ENCODE results near the gene TAS2R39.
"Not testable (repeated sequence)": the region's sequence is repeated elsewhere in the genome, so short reads cannot be mapped to it uniquely, and the experiment has no call there.

TAS2R39 gene

DNA sequence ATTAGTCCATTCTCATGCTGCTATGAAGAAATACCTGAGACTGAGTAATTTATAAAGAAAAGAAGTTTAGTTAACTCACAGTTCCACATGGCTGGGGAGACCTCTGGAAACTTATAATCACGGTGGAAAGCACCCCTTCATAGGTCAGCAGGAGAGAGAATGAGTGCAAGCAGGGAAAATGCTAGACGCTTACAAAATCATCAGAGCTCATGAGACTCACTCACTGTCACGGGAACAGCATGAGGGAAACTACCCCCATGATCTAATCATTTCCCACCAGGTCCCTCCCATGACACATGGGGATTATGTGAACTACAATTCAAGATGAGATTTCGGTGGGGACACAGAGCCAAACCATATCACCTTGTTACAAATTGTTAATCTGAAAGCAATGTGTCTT is 15.8 kb downstream of the TAS2R39 start:
- no peak for DNase-seq (ENCODE audit: low spot score)
- TF ChIP-seq, protein P1, sequence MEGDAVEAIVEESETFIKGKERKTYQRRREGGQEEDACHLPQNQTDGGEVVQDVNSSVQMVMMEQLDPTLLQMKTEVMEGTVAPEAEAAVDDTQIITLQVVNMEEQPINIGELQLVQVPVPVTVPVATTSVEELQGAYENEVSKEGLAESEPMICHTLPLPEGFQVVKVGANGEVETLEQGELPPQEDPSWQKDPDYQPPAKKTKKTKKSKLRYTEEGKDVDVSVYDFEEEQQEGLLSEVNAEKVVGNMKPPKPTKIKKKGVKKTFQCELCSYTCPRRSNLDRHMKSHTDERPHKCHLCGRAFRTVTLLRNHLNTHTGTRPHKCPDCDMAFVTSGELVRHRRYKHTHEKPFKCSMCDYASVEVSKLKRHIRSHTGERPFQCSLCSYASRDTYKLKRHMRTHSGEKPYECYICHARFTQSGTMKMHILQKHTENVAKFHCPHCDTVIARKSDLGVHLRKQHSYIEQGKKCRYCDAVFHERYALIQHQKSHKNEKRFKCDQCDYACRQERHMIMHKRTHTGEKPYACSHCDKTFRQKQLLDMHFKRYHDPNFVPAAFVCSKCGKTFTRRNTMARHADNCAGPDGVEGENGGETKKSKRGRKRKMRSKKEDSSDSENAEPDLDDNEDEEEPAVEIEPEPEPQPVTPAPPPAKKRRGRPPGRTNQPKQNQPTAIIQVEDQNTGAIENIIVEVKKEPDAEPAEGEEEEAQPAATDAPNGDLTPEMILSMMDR (IDR thresholded peaks at IDR 0.05): no peak
- no peak overlapping the region for H3K4me3 ChIP-seq
- no peak overlapping the region for H3K27ac ChIP-seq

DNA sequence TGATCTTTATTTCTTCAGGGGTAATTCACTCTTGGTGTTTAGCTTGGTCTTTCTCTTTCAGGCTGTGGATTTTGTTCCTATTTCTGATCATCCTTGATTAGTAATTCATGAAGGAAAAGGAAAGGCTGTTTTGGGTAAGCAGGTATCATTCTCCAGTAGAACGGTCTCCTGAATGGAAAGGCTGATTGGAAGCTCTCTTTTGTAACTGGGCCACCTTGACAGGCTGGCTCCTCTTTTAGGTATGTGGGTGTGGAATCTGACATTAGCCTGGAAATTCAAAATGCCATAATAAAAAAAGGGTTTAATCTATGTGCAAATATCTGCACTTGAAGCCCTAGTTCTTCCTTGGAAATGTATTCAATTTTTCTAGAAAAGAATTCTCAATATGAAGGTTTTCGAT is 18.9 kb downstream of the TAS2R39 start:
- Histone ChIP-seq H3K4me3 (no peak overlapping the region), H3K27ac (no peak overlapping the region)
- TF ChIP-seq, protein P1 (IDR thresholded peaks at IDR 0.05): no peak
- DNase-seq (ENCODE audit: low spot score): no peak

DNA sequence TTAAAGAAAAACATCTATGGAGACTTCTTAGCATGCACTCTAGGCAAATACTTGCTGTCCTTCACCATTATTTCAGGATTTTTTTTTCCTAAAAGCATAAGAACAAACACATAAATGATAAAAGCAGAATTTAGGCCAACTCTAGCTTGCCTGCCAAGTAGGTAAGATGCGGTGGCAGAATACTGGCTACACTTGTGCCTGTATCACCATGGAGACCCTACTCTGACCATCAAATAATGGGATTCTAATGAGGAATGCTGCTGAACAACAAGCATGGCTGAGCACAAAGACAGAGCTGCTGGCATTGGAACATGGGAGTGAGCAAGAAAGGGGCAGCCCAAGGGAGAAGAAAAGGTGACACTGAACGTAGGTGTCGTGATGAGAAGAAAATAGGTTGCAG is 20.2 kb downstream of the TAS2R39 start:
- TF ChIP-seq, protein P1 (IDR thresholded peaks at IDR 0.05): no peak
- H3K27ac ChIP-seq: no peak overlapping the region
- DNase-seq (ENCODE audit: low spot score): no peak
- H3K4me3 ChIP-seq: no peak overlapping the region

DNA sequence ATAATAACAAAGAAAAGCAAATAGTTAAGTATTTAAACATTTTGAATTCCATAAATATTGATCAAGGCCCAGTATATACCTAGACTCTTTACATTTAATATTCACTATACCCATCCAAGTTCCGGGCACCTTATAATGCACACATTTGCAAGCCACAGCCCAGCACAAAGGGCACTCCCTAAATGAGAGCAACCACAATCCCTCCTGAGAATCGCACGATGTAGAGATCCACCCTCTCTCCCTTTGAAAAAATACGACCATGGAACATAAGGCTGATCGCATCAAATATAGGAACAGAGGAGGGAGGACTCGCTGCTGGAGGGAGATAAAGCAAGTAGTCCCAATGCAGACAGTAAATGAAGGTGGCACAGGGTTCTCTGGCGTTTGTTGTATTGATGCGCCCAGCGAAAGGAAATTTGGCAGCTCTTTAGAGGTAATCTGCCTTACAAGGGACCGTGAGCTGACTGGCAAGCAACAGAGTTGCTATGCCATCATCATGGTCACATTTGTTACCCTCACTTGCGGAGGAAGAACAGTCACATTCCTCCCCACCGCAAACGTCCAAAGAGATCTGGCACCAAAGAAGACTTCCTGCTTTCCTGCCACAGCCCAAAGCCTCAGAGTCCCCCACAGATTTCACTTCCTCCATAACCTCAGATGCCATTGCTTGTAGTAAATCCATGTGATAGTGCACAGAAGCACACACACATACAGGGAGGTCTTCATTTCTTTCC is 22.5 kb downstream of the TAS2R39 start:
- Histone ChIP-seq H3K27ac (no peak overlapping the region), H3K4me3 (no peak overlapping the region)
- DNase-seq (ENCODE audit: low spot score): no peak
- TF ChIP-seq, protein P1 (IDR thresholded peaks at IDR 0.05): no peak

DNA sequence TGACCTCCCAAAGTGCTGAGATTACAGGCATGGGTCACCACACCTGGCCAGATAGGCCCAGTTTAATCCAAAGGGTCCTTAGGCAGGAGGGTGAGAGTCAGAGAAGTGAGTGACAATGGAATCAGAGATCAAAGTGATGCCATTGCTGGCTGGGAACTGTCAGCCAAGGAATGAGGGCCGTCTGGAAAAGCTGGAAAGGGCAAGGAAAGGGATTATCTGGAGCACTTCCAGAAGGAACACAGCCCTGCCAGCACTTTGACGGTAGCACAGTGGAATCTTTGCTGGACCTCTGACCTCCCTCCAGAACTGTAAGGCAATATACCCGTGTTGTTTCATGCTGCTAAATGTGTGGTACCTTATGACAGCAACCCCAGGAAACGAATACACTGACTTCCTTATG is 27.3 kb downstream of the TAS2R39 start:
- no peak for DNase-seq (ENCODE audit: low spot score)
- TF ChIP-seq, protein P1 (IDR thresholded peaks at IDR 0.05): no peak
- Histone ChIP-seq H3K27ac (no peak overlapping the region), H3K4me3 (no peak overlapping the region)

DNA sequence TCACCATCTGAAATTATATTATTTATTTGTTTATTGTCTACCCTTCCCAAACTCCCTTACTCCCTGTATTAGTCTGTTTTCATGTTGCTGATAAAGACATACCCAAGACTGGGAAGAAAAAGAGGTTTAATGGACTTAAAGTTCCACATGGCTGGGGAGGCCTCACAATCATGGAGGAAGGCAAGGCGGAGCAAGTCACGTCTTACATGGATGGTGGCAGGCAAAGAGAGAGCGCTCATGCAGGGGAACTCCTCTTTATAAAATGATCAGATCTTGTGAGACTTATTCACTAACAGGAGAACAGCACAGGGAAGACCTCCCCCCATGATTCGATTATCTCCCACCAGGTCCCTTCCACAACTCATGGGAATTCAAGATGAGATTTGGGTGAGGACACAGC is 30.3 kb downstream of the TAS2R39 start:
- H3K4me3 ChIP-seq; H3K27ac ChIP-seq; DNase-seq (ENCODE audit: low spot score): not testable (repeated sequence)

DNA sequence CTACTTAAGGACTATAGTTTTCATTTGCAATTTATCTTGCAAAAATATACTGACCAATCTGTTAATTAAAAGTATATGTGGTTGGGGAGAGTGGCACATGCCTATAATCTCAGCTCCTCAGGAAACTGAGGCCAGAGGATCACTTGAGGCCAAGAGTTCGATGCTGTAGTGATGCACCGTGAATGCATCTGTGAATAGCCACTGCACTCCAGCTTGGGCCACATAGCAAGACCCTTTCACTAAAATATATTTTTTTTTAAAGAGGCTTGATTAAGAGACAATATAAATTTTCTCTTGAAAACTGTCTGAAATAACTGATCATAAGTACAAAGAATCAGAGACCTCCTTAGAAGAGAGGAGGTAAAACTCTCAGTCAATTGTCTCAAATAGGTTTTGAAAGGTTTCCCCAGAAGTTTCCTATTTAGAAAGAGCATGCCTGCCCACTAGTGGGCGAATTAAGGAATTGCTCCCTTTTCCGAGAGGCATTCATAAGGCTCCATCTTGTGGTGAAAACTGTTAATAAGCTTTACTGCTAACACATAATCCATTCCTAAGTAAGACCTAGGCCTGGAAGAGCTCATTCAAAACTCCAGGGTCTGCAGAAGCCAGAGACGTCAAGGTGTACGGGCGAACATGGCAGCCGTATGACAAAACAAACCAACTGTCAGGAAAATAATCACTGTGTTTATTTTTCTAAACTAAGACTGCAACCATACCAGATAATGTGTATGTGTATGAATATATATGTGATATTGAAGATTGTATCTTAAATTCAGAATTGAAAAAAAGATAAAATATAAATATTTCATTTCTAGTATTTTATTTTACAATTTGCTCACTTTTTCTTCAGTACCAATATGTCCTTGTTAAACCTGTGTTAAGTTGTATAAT is 31.8 kb downstream of the TAS2R39 start:
- Histone ChIP-seq H3K27ac (no peak overlapping the region), H3K4me3 (no peak overlapping the region)
- TF ChIP-seq, protein P1 (IDR thresholded peaks at IDR 0.05): peak; percentile 97
- no peak for DNase-seq (ENCODE audit: low spot score)

Measured in coronary artery (tissue), 2 donors.